Neuron (in vitro differentiated cells): ENCODE results near the gene GOLGA8A.
A peak's percentile ranks its signal among the peaks of the same experiment; 100 is the strongest.
"Not testable (repeated sequence)": the region's sequence is repeated elsewhere in the genome, so short reads cannot be mapped to it uniquely, and the experiment has no call there.

Experiments used
- H2AFZ ChIP-seq: one replicate; pipeline ENCODE4 v1.6.1; 2013; ENCODE audit warnings: low read depth, mild to moderate bottlenecking, inconsistent platforms, low read length, moderate library complexity
- H3K27me3 ChIP-seq: one replicate; pipeline ENCODE4 v1.6.1; 2013; ENCODE audit warnings: low read length; ENCODE audit not compliant: insufficient read depth
- H3K36me3 ChIP-seq: one replicate; pipeline ENCODE4 v1.6.1; 2013; ENCODE audit warnings: low read length; ENCODE audit not compliant: insufficient read depth
- H3K4me1 ChIP-seq: one replicate; pipeline ENCODE4 v1.6.1; 2013; ENCODE audit warnings: low read length; ENCODE audit not compliant: insufficient read depth
- H3K4me3 ChIP-seq: 2 replicates; pipeline ENCODE4 v1.5.1; 2013; ENCODE audit warnings: mild to moderate bottlenecking, low read length, moderate library complexity
- H3K9me3 ChIP-seq: one replicate; pipeline ENCODE4 v1.6.1; 2013; ENCODE audit warnings: low read length

GOLGA8A gene

DNA sequence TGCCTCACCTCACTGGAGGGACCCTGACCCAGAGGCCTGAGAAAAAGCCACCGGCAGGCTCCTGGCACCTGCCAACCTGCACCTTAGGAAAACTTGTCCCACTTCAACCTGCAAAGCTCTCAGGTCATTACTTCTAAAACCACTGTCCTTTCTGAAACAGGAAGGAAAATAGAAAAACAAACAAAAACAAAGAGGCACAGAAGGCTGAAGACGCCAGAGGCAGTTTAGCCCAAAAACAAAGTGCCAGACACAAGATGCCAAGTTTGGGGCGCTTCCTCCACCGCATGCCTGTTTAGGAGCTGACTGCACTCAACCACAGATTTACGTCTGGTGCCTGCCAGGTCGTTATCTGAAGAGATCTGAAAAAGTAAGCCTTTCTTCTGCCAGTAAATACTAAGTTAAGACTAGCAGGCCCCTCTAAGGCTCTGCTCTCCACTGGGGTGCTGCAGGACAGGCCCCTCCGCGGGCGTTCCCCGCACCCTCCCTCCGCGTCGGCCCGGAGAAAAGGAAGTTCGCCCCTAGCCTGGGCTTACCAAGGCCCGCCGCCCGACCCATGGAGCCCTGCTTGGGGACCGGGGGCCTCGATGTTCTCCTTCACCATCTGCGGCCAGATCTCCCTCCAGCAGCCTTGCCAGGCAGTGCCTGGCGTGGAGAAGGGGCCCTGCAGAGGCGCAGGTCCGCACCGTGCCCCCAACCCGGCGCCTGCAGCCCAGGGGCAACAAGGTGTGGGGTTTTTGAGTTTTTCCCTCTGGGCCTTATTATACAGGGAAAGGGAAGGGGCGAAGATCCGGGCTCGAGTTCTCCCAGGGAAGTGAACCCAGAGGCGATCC is 1.3 kb downstream of the GOLGA8A start:
- H3K4me1 ChIP-seq: peaks cover 11% of the 10 kb centered on the region
- H3K27me3 ChIP-seq: no peaks in the 10 kb centered on the region
- H3K9me3 ChIP-seq: no peaks in the 10 kb centered on the region
- peak overlapping the region; percentile 80 for H2AFZ ChIP-seq
- H3K36me3 ChIP-seq: peaks cover 10% of the 10 kb centered on the region
- H3K4me3 ChIP-seq: peak overlapping the region; percentile 59

DNA sequence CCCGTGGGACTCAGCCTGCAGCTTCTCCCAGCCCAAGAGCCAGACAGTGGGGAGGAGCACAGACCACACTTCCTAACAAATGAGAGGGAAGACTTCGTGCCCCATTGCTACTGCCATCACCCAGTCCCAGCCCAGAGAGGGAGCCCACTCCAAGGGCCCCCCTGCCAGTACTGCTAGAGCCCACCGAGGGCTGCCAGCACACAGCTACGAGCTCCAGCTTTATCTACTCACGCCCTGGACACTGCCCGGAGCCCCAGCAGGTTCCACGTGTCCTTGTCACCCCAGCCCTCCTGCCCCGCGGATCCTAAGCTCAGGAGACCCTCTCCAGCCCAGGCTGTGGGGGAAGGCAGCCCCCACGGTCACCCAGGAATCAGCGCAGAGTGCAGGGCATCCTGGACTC is 1.9 kb downstream of the GOLGA8A start:
- no peaks in the 10 kb centered on the region for H3K9me3 ChIP-seq
- peaks cover 11% of the 10 kb centered on the region for H3K4me1 ChIP-seq
- peaks cover 10% of the 10 kb centered on the region for H3K36me3 ChIP-seq
- peak overlapping the region; percentile 59 for H3K4me3 ChIP-seq
- no peak overlapping the region for H2AFZ ChIP-seq
- H3K27me3 ChIP-seq: no peaks in the 10 kb centered on the region

DNA sequence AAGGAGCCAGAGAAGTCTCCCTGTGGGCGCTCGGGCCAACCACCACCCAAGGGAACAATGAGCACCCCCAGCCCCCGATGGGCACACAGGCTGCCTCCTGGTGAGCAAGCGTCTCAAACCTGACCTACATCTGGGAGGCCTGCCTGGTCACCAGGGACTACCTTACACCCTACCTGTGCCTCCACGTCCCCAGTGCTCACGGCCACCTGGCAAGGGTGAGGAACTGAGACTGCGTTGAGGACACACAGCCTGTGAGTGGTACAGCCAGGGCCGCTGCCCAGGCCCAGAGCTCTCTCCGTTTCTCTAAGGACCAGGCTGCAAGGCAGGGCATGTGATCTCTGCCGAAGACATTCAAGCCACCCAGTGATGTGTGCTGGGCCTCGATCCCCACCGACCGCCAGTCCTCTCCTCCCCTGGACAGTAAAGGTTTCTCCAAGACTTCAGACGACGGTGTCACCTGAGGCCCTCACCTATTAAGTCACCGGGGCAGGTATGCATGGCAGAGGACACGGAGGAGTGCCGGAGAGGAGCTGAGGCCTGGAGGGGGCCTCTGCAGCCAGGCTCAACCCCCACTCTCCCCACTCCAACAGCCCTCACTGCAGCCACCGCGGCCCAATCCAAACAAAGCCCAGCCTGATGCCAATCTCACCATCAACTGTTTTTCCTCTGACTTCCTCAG is 2.8 kb downstream of the GOLGA8A start:
- no peak overlapping the region for H3K4me3 ChIP-seq
- peaks cover 10% of the 10 kb centered on the region for H3K36me3 ChIP-seq
- no peak overlapping the region for H2AFZ ChIP-seq
- no peaks in the 10 kb centered on the region for H3K27me3 ChIP-seq
- peaks cover 11% of the 10 kb centered on the region for H3K4me1 ChIP-seq
- H3K9me3 ChIP-seq: no peaks in the 10 kb centered on the region

DNA sequence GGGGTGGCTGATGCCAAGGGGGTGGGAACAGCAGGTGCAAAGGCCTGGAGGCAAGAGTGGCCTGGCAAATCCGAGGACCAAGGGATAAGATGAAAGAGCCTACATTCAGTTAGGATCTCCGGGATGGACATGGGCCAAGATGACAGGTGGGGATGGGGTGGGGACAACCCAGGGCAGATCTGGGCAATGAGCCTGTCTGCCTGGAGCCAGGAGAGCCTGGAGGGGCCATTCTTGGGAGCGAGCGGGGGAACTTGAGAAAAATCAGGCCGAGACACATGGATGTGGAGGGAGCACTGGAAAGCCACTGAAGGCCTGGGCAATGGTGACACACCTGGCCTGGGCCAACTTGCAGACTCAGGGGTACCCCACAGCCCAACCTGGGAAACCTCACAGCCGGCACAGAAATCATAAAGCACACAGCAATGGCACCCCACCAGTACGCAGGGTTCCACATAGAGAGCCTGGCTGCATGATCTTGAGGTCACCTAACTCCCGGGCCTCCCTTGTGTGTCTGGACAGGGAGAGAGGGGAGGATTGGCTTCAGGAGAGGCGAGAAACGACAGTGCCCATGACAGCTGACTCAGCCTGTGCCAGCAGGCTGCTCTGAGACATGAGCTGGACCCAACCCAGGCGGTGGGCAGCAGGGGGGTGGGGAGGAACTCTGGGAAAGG is 3.5 kb downstream of the GOLGA8A start:
- H2AFZ ChIP-seq, H3K9me3 ChIP-seq, H3K27me3 ChIP-seq, H3K4me3 ChIP-seq: not testable (repeated sequence)
- Histone ChIP-seq H3K4me1 (peaks cover 11% of the 10 kb centered on the region), H3K36me3 (peaks cover 12% of the 10 kb centered on the region)

DNA sequence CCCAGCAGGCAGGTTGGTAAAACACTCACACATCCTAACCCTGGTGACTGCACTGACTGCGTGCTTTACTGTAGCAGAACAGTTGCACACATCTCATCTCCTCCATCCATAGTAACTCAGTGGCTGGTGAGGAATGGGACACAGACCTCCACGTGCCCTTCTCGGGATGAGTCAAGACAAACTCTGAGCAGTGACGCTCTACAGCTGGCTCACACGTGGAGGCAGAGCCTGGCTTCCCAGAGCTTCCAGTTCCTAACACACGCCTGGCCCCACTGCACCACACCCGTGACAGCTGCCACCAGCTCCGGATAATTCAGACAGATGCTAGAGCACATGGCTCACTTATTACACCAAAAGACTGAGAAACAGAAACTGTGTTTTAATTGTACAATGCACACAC is 7.0 kb downstream of the GOLGA8A start:
- peaks cover 12% of the 10 kb centered on the region for H3K36me3 ChIP-seq
- not testable (repeated sequence) for H3K9me3 ChIP-seq, H2AFZ ChIP-seq, H3K27me3 ChIP-seq, H3K4me3 ChIP-seq, H3K4me1 ChIP-seq

DNA sequence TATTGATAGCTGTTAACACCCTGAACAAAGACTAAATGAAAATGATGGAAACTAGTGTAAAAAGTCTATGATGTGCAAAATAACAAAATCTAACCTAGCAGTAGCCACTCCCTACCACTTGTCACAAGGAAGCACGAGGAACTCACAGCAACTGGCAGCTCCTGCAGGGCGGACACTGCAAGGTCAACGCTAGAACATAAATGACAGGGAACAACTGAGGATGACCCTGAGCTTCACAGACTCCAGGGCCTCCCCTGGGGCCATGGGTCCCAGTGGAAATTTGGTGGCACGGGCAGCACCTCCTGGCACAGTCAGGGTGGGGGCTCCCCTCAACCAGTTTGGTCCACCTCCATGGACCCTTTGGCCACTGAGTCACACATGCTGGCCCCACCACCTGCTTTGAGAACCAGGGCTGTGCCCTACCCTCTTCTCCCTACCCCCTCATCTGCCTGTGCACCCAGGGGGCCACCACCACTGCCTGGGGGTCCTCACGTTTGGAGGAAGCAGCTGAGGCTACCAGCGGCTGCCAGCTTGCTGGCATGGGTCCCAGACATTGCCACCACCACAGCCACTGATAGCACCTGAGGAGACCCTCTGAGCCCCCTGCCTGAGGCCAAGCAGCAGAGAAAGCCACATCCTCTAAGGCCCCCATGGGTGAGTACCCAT is 14.1 kb downstream of the GOLGA8A start:
- H3K4me3 ChIP-seq, H3K27me3 ChIP-seq, H3K36me3 ChIP-seq, H2AFZ ChIP-seq, H3K4me1 ChIP-seq, H3K9me3 ChIP-seq: not testable (repeated sequence)

DNA sequence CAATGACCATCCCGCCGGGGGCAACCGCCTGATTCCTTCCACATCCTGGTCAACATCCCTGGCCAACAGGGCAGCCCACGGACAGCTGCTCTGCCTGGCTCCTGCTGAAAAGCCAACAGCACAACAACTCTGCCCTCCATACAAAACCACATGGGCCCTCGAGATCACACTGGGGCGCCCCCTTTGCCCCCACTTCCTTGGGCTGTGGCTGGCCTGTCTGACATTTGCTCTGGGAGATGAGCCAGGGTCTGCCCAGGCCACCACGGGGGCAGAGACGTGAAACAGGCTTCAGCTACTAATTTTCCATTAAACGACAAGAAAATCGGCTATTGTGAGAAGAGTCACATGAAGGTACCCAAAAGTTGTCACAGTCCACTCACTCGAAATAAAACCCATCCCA is 16.7 kb downstream of the GOLGA8A start:
- H3K4me3 ChIP-seq, H3K27me3 ChIP-seq, H3K9me3 ChIP-seq, H3K4me1 ChIP-seq, H2AFZ ChIP-seq, H3K36me3 ChIP-seq: not testable (repeated sequence)

DNA sequence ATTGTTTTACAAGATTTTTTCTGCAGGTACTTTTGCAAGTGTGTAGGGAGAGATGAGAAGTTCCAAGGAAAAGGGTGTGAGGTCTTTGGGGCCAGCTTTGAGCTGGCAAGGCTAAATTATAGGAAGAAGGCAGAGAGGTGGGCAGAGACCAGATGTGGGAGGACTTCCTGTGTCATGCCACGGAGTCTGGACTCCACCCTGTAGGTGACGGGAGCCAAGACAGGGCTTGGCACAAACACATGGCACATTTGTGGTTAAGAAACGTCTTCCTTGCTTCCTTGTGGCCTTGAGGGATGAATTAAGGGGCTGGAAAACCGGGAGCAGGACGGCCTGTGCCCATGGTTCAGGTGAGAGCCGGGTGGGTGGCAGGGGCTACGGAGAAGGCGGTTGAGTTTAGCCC is 19.2 kb downstream of the GOLGA8A start:
- not testable (repeated sequence) for H3K4me1 ChIP-seq, H3K27me3 ChIP-seq, H3K9me3 ChIP-seq, H3K36me3 ChIP-seq, H3K4me3 ChIP-seq, H2AFZ ChIP-seq

DNA sequence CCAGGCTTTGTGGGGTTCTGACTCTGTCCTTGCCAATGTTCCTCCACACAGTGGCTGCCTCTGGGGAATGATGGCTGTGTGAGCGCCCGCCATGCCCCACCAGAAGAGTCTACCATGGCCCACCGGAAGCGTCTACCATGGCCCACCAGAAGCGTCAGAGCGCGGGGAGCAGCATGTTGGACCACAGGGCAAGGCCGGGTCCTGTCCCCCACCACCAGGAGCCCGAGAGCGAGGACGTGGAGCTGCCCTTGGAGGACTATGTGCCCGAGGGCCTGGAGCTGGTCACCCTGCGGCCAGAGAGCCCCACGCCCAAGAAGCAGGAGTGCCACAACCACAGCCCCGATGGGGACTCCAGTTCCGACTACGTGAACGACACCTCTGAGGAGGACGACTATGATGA is 28.1 kb downstream of the GOLGA8A start:
- H3K4me3 ChIP-seq, H2AFZ ChIP-seq, H3K36me3 ChIP-seq, H3K27me3 ChIP-seq, H3K4me1 ChIP-seq, H3K9me3 ChIP-seq: not testable (repeated sequence)

DNA sequence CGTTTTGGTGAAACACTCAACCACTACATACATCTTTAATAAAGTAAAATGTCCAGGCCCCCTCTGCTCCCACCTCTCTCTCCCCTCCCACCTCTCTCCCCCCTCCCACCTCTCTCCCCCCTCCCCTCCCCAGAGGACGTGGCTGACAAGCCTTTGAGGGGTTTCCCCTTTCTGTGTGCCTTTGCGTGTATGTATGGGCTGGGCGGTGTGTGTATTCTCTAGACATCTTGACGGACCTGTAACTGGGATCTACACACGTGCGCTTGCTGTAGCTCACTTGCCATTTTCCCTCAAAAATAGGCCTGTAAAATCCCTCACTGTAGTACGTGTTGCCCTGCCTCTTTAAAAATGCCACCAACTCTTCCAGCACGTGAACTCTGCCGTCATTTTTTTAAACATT is 28.6 kb downstream of the GOLGA8A start:
- not testable (repeated sequence) for H3K4me1 ChIP-seq, H2AFZ ChIP-seq, H3K36me3 ChIP-seq, H3K9me3 ChIP-seq, H3K27me3 ChIP-seq, H3K4me3 ChIP-seq

DNA sequence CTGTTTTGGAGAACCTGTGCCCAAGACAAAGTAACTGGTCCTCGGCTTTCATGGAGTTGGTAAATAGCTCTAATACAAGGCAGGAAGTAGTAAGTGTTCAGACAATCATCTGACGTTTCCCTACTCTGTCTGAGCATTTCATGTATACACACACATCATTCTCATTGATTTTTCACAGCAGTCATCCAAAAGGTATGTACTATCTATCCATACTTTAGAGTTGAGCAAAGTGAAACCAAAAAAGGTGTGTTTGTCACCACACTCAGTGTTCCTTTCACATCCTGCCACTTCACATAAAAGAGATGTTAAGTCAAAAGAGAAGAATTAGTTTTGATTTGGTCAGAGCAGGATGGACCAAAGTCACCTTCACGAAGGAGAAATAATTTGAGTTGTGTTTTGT is 33.7 kb downstream of the GOLGA8A start:
- H3K27me3 ChIP-seq, H3K4me3 ChIP-seq, H3K4me1 ChIP-seq, H2AFZ ChIP-seq, H3K36me3 ChIP-seq, H3K9me3 ChIP-seq: not testable (repeated sequence)

DNA sequence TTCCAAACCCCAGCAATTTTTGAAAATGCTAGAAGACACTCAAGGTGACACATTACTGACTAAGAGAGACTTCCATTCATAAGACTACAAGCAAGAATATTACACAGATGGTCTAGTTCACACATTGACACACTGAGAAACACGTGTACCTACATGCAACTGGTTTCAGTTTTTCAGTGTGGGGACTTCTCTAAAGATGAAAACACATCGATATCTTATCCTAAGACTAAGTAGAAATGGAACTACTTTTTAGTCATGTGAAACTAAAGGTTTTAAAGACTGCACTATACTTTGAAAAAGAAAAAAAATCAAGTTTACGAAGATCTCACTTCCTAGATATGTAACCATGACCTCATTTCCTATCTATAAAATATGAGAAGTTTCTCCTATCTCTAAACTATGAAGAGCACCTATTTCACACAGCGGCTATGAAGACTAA is 34.4 kb downstream of the GOLGA8A start:
- not testable (repeated sequence) for H3K27me3 ChIP-seq, H3K36me3 ChIP-seq, H3K9me3 ChIP-seq, H2AFZ ChIP-seq, H3K4me1 ChIP-seq, H3K4me3 ChIP-seq

DNA sequence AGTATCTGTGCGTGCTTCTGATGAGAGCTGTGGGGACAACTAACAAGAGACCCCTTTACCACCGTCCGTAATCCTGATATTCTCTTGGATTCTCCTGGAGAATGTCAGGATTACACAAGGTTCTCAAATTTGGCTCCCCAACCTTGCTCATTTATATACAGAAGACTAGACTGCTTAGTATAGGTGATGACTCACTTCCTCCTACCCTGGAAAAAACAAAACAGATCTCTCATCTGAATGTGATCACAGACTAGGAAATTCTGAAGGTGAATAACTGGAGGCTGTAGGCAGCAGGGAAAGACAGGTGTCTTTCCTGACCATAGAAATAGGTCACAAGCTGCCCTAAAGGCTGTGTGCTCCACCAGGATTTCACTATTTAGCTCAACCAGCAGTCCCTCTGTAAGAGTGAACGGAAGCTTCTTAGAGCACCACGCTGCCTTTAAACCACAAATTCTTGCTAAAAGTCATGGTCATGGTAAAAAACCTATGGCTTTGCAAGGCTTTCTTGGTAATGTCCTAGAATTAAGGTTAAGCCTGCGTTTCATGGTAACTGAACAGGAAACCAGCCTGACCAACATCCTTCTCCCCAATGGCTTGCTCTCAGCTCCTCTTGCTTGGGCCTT is 39.9 kb downstream of the GOLGA8A start:
- not testable (repeated sequence) for H3K4me3 ChIP-seq, H3K4me1 ChIP-seq, H3K27me3 ChIP-seq, H2AFZ ChIP-seq, H3K36me3 ChIP-seq, H3K9me3 ChIP-seq
